Endothelial cell of umbilical vein (primary cell): Measurements from ENCODE around the gene IGHMBP2. TPM values are rescaled to one million over a fixed set of nuclear protein-coding genes. Genes with fewer than 3 reads are reported as not detected.

Experiments used
- BruUV-seq: library from RNA; stranded (reverse); fragments of 400-500 nt; replicated peaks from 2 replicates; lab custom pipeline; 2021; lab: Mats Ljungman, UMichigan
- CTCF ChIA-PET: fragments of 300-600, 350-600 bp; sonication (Branson Sonifier 250); formaldehyde crosslinking; loops from one replicate; lab custom pipeline; 2021; ENCODE audit warnings: antibody characterized with exemption, inconsistent platforms; lab: Charles Lee
- POLR2A ChIA-PET: fragments of 300-600, 350-600 bp; sonication (Branson Sonifier 250); formaldehyde crosslinking; loops from one replicate; lab custom pipeline; 2021; ENCODE audit warnings: antibody characterized with exemption, inconsistent platforms; lab: Charles Lee
- DNase-seq: peaks from one replicate; pipeline ENCODE4 v3.0.0-alpha.2; 2011; ENCODE audit warnings: low read depth, low spot score
- FAIRE-seq: peaks from 2 replicates; lab custom pipeline; 2011; peaks lifted over from hg19 to GRCh38; lab: Jason Lieb, UNC
- H2AFZ ChIP-seq: 2 replicates; pipeline ENCODE4 v1.6.0; 2012; ENCODE audit warnings: low read depth, low read length, control low read depth, inconsistent platforms
- H3K27ac ChIP-seq: 2 replicates; pipeline ENCODE4 v1.5.1; 2011; ENCODE audit warnings: low read depth, mild to moderate bottlenecking, control low read depth, low read length, moderate library complexity; ENCODE audit not compliant: insufficient read depth
- H3K27me3 ChIP-seq, 2 experiments: 2 replicates each; pipeline versions ENCODE4 v1.6.0 to v1.6.1; 2011; ENCODE audit warnings: low read length in 2 of 2, mixed read lengths in 1 of 2; ENCODE audit not compliant: control insufficient read depth in 2 of 2, insufficient read depth in 2 of 2
- H3K36me3 ChIP-seq, 2 experiments: 2 replicates in 1 of 2; 3 replicates in 1 of 2; pipeline ENCODE4 v1.5.1; 2011; ENCODE audit warnings: low read length in 2 of 2, mild to moderate bottlenecking in 1 of 2, moderate library complexity in 1 of 2; ENCODE audit not compliant: control insufficient read depth in 2 of 2, insufficient read depth in 2 of 2; ENCODE audit errors: extremely low read depth in 1 of 2
- H3K4me1 ChIP-seq: 3 replicates; pipeline ENCODE4 v1.5.1; 2011; ENCODE audit warnings: mild to moderate bottlenecking, low read length; ENCODE audit not compliant: control insufficient read depth, insufficient read depth; ENCODE audit errors: extremely low read depth
- H3K4me2 ChIP-seq: 2 replicates; pipeline ENCODE4 v1.6.1; 2011; ENCODE audit warnings: low read length, control low read depth, mixed read lengths; ENCODE audit not compliant: insufficient read depth
- H3K4me3 ChIP-seq, 3 experiments: fragments of 200-600 bp in 1 of 3; sonication (generic), shearing (Covaris generic) in 1 of 3; replicated peaks in 1 of 3; 2 replicates each; pipeline ENCODE4 v1.5.1; 2011 to 2016; ENCODE audit warnings: control low read depth in 3 of 3, low read length in 3 of 3, mild to moderate bottlenecking in 2 of 3, inconsistent platforms in 1 of 3, low read depth in 1 of 3, moderate library complexity in 1 of 3; ENCODE audit not compliant: insufficient read depth in 1 of 3
- H3K79me2 ChIP-seq: 2 replicates; pipeline ENCODE4 v1.6.0; 2012; ENCODE audit warnings: low read length, inconsistent platforms; ENCODE audit not compliant: control insufficient read depth, insufficient read depth
- H3K9ac ChIP-seq: replicated peaks from 2 replicates; pipeline ENCODE3; 2011; ENCODE audit warnings: low read length, control low read depth; ENCODE audit not compliant: insufficient read depth; ENCODE audit errors: extremely low read depth
- H3K9me1 ChIP-seq: replicated peaks from 3 replicates; pipeline ENCODE4 v1.6.0; 2011; ENCODE audit warnings: mild to moderate bottlenecking, low read length; ENCODE audit not compliant: control insufficient read depth, insufficient read depth; ENCODE audit errors: extremely low read depth
- H3K9me3 ChIP-seq: replicated peaks from 2 replicates; pipeline ENCODE4 v1.5.1; 2012; ENCODE audit warnings: low read length, inconsistent platforms; ENCODE audit not compliant: control insufficient read depth, insufficient read depth
- H4K20me1 ChIP-seq: replicated peaks from 2 replicates; pipeline ENCODE3; 2011; ENCODE audit warnings: mild to moderate bottlenecking, low read length; ENCODE audit not compliant: control insufficient read depth, insufficient read depth; ENCODE audit errors: extremely low read depth
- CTCF ChIP-seq, 2 donors: IDR thresholded peaks; 1 replicate in 1 of 2; 2 replicates in 1 of 2; pipeline ENCODE4 v1.5.1; 2011; ENCODE audit warnings: low read length in 2 of 2, mild to moderate bottlenecking in 2 of 2, moderate library complexity in 2 of 2, control low read depth in 1 of 2, inconsistent platforms in 1 of 2, low read depth in 1 of 2; ENCODE audit not compliant: insufficient read depth in 1 of 2; ENCODE audit errors: extremely low read depth in 1 of 2
- EZH2 ChIP-seq: IDR thresholded peaks from 2 replicates; pipeline ENCODE4 v1.6.1; 2012; ENCODE audit warnings: borderline replicate concordance, low read depth, mild to moderate bottlenecking, moderate library complexity, low read length, inconsistent platforms; ENCODE audit not compliant: severe bottlenecking
- FOS ChIP-seq: IDR thresholded peaks from 2 replicates; pipeline ENCODE4 v1.6.1; 2011; ENCODE audit warnings: mild to moderate bottlenecking, low read length, moderate library complexity, borderline replicate concordance; ENCODE audit not compliant: insufficient read depth
- GATA2 ChIP-seq: IDR thresholded peaks from 2 replicates; pipeline ENCODE4 v1.7.0; 2011; ENCODE audit warnings: low read depth, mild to moderate bottlenecking, moderate library complexity, mixed read lengths, low read length; ENCODE audit not compliant: insufficient read length, insufficient read depth
- JUN ChIP-seq: IDR thresholded peaks from 2 replicates; pipeline ENCODE4 v1.6.1; 2011; ENCODE audit warnings: borderline replicate concordance, low read depth; ENCODE audit not compliant: insufficient read length, insufficient read depth
- MAX ChIP-seq: IDR thresholded peaks from 2 replicates; pipeline ENCODE4 v1.6.1; 2011; ENCODE audit not compliant: insufficient read depth, insufficient read length
- MYC ChIP-seq: IDR thresholded peaks from one replicate; pipeline ENCODE4 v1.6.1; 2011; ENCODE audit warnings: mild to moderate bottlenecking, low read depth, low read length
- POLR2A ChIP-seq: IDR thresholded peaks from 2 replicates; pipeline ENCODE4 v1.6.1; 2012; ENCODE audit warnings: low read depth, mild to moderate bottlenecking, control low read depth, low read length
- POLR2AphosphoS5 ChIP-seq: IDR thresholded peaks from 2 replicates; pipeline ENCODE4 v1.6.1; 2012; ENCODE audit warnings: low read depth, mild to moderate bottlenecking, control low read depth, low read length, moderate library complexity; ENCODE audit not compliant: insufficient read depth
- dilution Hi-C: fragments of 300-500 bp; cut with MboI; formaldehyde crosslinking; loops from one replicate; pipeline ENCODE4 v1.15.0; 2019; ENCODE audit warnings: low sequenced_read_pairs; ENCODE audit not compliant: extremely low pct_ligation_motif_present
- intact Hi-C: fragments of 100-400 bp; cut with micrococcal nuclease; formaldehyde crosslinking; loops from one replicate; pipeline ENCODE4 v1.10.0; 2022
- polyA plus RNA-seq, 4 experiments: library from polyadenylated mRNA; depleted of rRNA in 3 of 4; stranded (reverse) in 3 of 4; unstranded in 1 of 4; fragments of >200 nt; gene quantifications; 2 replicates each; pipeline versions ENCODE4 v1.2.1 to v1.2.3, GENCODE V29; 2011 to 2012; ENCODE audit warnings: missing spikeins in 1 of 4
- total RNA-seq: library from RNA; stranded (reverse); gene quantifications from 2 replicates; pipeline ENCODE4 v1.2.3, GENCODE V29; 2021

Gene IGHMBP2
- total and polyA plus RNA-seq, 2 donors (not counting 3 experiments of a cell fraction or from before 2014, with no cell fraction given) = 10.9 to 25.1 TPM

- Histone ChIP-seq H3K79me2 (no peaks in the 10 kb centered on the region), H3K36me3 (peaks cover 10 to 33% of the 10 kb centered on the region in 2 experiments), H3K9me3 (no peaks in the 10 kb centered on the region), H3K27ac (no peak overlapping the region), H2AFZ (no peak overlapping the region), H3K4me2 (no peak overlapping the region), H3K9ac (no peak overlapping the region), H3K4me3 (no peak overlapping the region), H3K9me1 (no peaks in the 10 kb centered on the region), H3K27me3 (no peaks in the 10 kb centered on the region), H4K20me1 (no peaks in the 10 kb centered on the region), H3K4me1 (peaks cover 15% of the 10 kb centered on the region)
- FAIRE-seq (no peak), DNase-seq (no peak)
- intact Hi-C loops (loop anchor here (5.0 kb wide), 1 partner anchor 35 kb away; no protein-coding TSS in a partner anchor), dilution Hi-C loops (no loop called here)
- CTCF ChIA-PET = no interaction called here
- TF ChIP-seq CTCF (IDR thresholded peaks at IDR 0.05; ENCODE audit: extremely low read depth in 1 of 2, insufficient read depth in 1 of 2, low read depth in 1 of 2, low read length in 2 of 2) (no peak), EZH2 (no peak), POLR2AphosphoS5 (no peak), POLR2A (no peak), JUN (no peak), MAX (no peak), GATA2 (no peak), MYC (no peak), FOS (no peak)
- POLR2A ChIA-PET = no interaction called here
- BruUV-seq = no TSS peak
Measured at GRCh38 chr11:68892576-68892975, 11.1 kb upstream of the IGHMBP2 start.
